H1 (cell line): ENCODE results near the gene AGAP1. TPM values are rescaled to one million over a fixed set of nuclear protein-coding genes. Genes with fewer than 3 reads are reported as not detected.

Source experiments
- CHD7 ChIP-seq: fragments of 300-600 bp; sonication (generic); IDR thresholded peaks from 2 replicates; pipeline ENCODE4 v1.7.1; 2012; ENCODE audit warnings: low read length, moderate library complexity, mild to moderate bottlenecking, inconsistent platforms; ENCODE audit not compliant: insufficient replicate concordance
- EP300 ChIP-seq, 2 experiments: IDR thresholded peaks; 1 replicate in 1 of 2; 2 replicates in 1 of 2; pipeline ENCODE4 v1.6.1; 2011 to 2012; ENCODE audit warnings: low read depth in 2 of 2, low read length in 2 of 2, mild to moderate bottlenecking in 2 of 2, borderline replicate concordance in 1 of 2, inconsistent platforms in 1 of 2, moderate library complexity in 1 of 2
- POU5F1 ChIP-seq: IDR thresholded peaks from 2 replicates; pipeline ENCODE4 v1.6.1; 2011; ENCODE audit warnings: low read depth, mild to moderate bottlenecking, low read length, moderate library complexity
- polyA plus RNA-seq, 7 experiments: library from polyadenylated mRNA; depleted of rRNA in 3 of 7; stranded (reverse) in 5 of 7; unstranded in 2 of 7; fragments of >200 nt in 5 of 7; fragments of 200-250 nt in 2 of 7; gene quantifications; 1 replicate in 5 of 7; 2 replicates in 1 of 7; 4 replicates in 1 of 7; pipeline versions ENCODE4 v1.2.1 to v1.2.3, GENCODE V29; 2011 to 2013; ENCODE audit warnings: missing spikeins in 2 of 7, mixed read lengths in 2 of 7
- total RNA-seq: library from RNA; stranded (reverse); fragmentation: NEBNext Ultra II Directional; extraction: Animal tissue kit (Norgen Biotek cat#: 25700); gene quantifications from 2 replicates; pipeline ENCODE4 v1.2.1, GENCODE V29; 2021

AGAP1 gene
- total and polyA plus RNA-seq, 2 of the 8 experiments (the other 6 are each of a cell fraction or from before 2014, with no cell fraction given) = 18.1 to 39.4 TPM

- TF ChIP-seq CHD7 (no peak), POU5F1 (no peak), EP300 (IDR thresholded peaks at IDR 0.05; ENCODE audit: borderline replicate concordance in 1 of 2, low read depth in 2 of 2, low read length in 2 of 2) (no peak)
Observed at GRCh38 chr2:235449568-235449967, 44.3 kb upstream of the AGAP1 start (continued).
